GM12891 (cell line): ENCODE data around the gene TTYH3.

ENCODE experiments used
- POLR2A ChIP-seq: IDR thresholded peaks from 2 replicates; pipeline ENCODE4 v1.6.1; 2011; ENCODE audit warnings: low read depth, low read length, control low read depth
- POLR2AphosphoS5 ChIP-seq: IDR thresholded peaks from 2 replicates; pipeline ENCODE4 v1.6.1; 2011; ENCODE audit warnings: low read depth, low read length, control low read depth
- SPI1 ChIP-seq: IDR thresholded peaks from 2 replicates; pipeline ENCODE4 v1.6.1; 2011; ENCODE audit warnings: low read depth, low read length, control low read depth
- TAF1 ChIP-seq: IDR thresholded peaks from 2 replicates; pipeline ENCODE4 v1.6.1; 2011; ENCODE audit warnings: low read depth, low read length, control low read depth

- TF ChIP-seq POLR2A: no peak
- TF ChIP-seq SPI1: no peak
- TF ChIP-seq POLR2AphosphoS5: no peak
- no peak for TF ChIP-seq TAF1
Measured at GRCh38 chr7:2654059-2654458, 22.3 kb downstream of the TTYH3 start.
